Hepatocyte (in vitro differentiated cells): ENCODE results near the gene HOXD9. TPM values are rescaled to one million over a fixed set of nuclear protein-coding genes. Genes with fewer than 3 reads are reported as not detected.

Source experiments
- DNase-seq: peaks from one replicate; pipeline ENCODE4 v3.0.0-alpha.2; 2016; ENCODE audit warnings: low spot score
- H2AFZ ChIP-seq: fragments of 200-600 bp; sonication (generic); 2 replicates; pipeline ENCODE4 v1.6.0; 2016; ENCODE audit warnings: antibody characterized with exemption, mild to moderate bottlenecking
- H3K27ac ChIP-seq: fragments of 200-600 bp; sonication (generic); 2 replicates; pipeline ENCODE4 v1.5.1; 2016; ENCODE audit warnings: mild to moderate bottlenecking
- H3K27me3 ChIP-seq: fragments of 200-600 bp; sonication (generic); 2 replicates; pipeline ENCODE4 v1.6.1; 2016
- H3K36me3 ChIP-seq: fragments of 200-600 bp; sonication (generic); replicated peaks from 2 replicates; pipeline ENCODE4 v1.5.1; 2016; ENCODE audit warnings: low read depth; ENCODE audit not compliant: insufficient read depth
- H3K4me1 ChIP-seq: fragments of 200-600 bp; sonication (generic); 2 replicates; pipeline ENCODE4 v1.5.1; 2016; ENCODE audit warnings: mild to moderate bottlenecking, moderate library complexity; ENCODE audit not compliant: insufficient read depth
- H3K4me2 ChIP-seq: fragments of 200-600 bp; sonication (generic); 2 replicates; pipeline ENCODE4 v1.6.0; 2016
- H3K4me3 ChIP-seq: fragments of 200-600 bp; sonication (generic); 2 replicates; pipeline ENCODE4 v1.5.1; 2016; ENCODE audit warnings: mild to moderate bottlenecking
- H3K79me2 ChIP-seq: fragments of 200-600 bp; sonication (generic); 2 replicates; pipeline ENCODE4 v1.6.0; 2017; ENCODE audit warnings: mild to moderate bottlenecking
- H3K9me2 ChIP-seq: fragments of 200-600 bp; sonication (generic); replicated peaks from 2 replicates; pipeline ENCODE4 v1.6.0; 2017; ENCODE audit warnings: mild to moderate bottlenecking; ENCODE audit not compliant: insufficient read depth
- H3K9me3 ChIP-seq: fragments of 200-600 bp; sonication (generic); 2 replicates; pipeline ENCODE4 v1.5.1; 2016; ENCODE audit warnings: low read depth, mild to moderate bottlenecking
- H4K20me1 ChIP-seq: fragments of 200-600 bp; sonication (generic); 2 replicates; pipeline ENCODE4 v1.6.0; 2016; ENCODE audit warnings: mild to moderate bottlenecking; ENCODE audit not compliant: insufficient read depth, poor library complexity, severe bottlenecking
- CTCF ChIP-seq: fragments of 200-600 bp; sonication (generic); IDR thresholded peaks from 2 replicates; pipeline ENCODE4 v1.5.1; 2016; ENCODE audit warnings: antibody characterized with exemption, mild to moderate bottlenecking; ENCODE audit not compliant: poor library complexity
- EZH2 ChIP-seq: fragments of 200-600 bp; sonication (generic); IDR thresholded peaks from 2 replicates; pipeline ENCODE4 v1.6.1; 2016; ENCODE audit warnings: antibody characterized with exemption, mild to moderate bottlenecking, borderline replicate concordance
- EZH2phosphoT487 ChIP-seq: fragments of 200-600 bp; sonication (generic); IDR thresholded peaks from one replicate; pipeline ENCODE4 v1.6.1; 2018; ENCODE audit warnings: antibody characterized with exemption, mild to moderate bottlenecking, low read depth, moderate library complexity; ENCODE audit not compliant: unreplicated experiment, severe bottlenecking
- WGBS: methylation state at CpG from one replicate; pipeline ENCODE4 v1.1.6; 2016; ENCODE audit warnings: low lambda C conversion rate; ENCODE audit errors: missing lambda C conversion rate; 5-methylcytosine and 5-hydroxymethylcytosine counted together
- polyA plus RNA-seq: library from polyadenylated mRNA; unstranded; fragments of >200 nt; fragmentation: Nextera tagmentation; extraction: Ambion mirVana; gene quantifications from 2 replicates; pipeline ENCODE4 v1.2.1, GENCODE V29; 2016
- total RNA-seq: library from RNA; depleted of rRNA; stranded (reverse); fragments of >200 nt; gene quantifications from 2 replicates; pipeline ENCODE4 v1.2.3, GENCODE V29; 2014

Gene HOXD9
- total and polyA plus RNA-seq, 2 experiments from 2014 or later = 2.9 to 4.7 TPM

- no peaks in the 10 kb centered on the region for H3K9me2 ChIP-seq
- no peaks in the 10 kb centered on the region for H3K36me3 ChIP-seq
- peak overlapping the region; percentile 88 for H3K4me2 ChIP-seq
- peak overlapping the region; percentile 59 for H2AFZ ChIP-seq
- H3K4me3 ChIP-seq = peak overlapping the region; percentile 50
- peaks cover 53% of the 10 kb centered on the region for H3K79me2 ChIP-seq
- no peak for TF ChIP-seq EZH2phosphoT487
- TF ChIP-seq CTCF = peak; percentile 78
- TF ChIP-seq EZH2 = peak; percentile 78
- peaks cover 9% of the 10 kb centered on the region for H3K4me1 ChIP-seq
- H3K27me3 ChIP-seq = peaks cover 95% of the 10 kb centered on the region
- no peaks in the 10 kb centered on the region for H3K9me3 ChIP-seq
- peak overlapping the region; percentile 48 for H3K27ac ChIP-seq
- WGBS = 5% methylated on average over 49 of the region's 49 CpGs
- peak; percentile 76 for DNase-seq
- no peaks in the 10 kb centered on the region for H4K20me1 ChIP-seq
Measured at GRCh38 chr2:176088048-176088936, 34.2 kb upstream of the HOXD9 start.

- Histone ChIP-seq H3K27ac (no peak overlapping the region), H2AFZ (no peak overlapping the region), H3K4me1 (peaks cover 9% of the 10 kb centered on the region), H3K9me2 (no peaks in the 10 kb centered on the region), H3K36me3 (no peaks in the 10 kb centered on the region), H3K4me2 (peak overlapping the region; percentile 88), H3K79me2 (peaks cover 54% of the 10 kb centered on the region), H3K9me3 (no peaks in the 10 kb centered on the region), H3K4me3 (no peak overlapping the region), H3K27me3 (peaks cover 95% of the 10 kb centered on the region), H4K20me1 (peaks cover 7% of the 10 kb centered on the region)
- TF ChIP-seq CTCF (no peak), EZH2 (no peak), EZH2phosphoT487 (no peak)
- WGBS = 36% methylated on average over 6 of the region's 6 CpGs
- DNase-seq = no peak
Measured at GRCh38 chr2:176088937-176089842, 33.3 kb upstream of the HOXD9 start.

GRCh38 chr2:176089843-176090395, 32.6 kb upstream of the HOXD9 start:
- H3K27ac ChIP-seq = no peak overlapping the region
- H3K36me3 ChIP-seq = no peaks in the 10 kb centered on the region
- peaks cover 61% of the 10 kb centered on the region for H3K79me2 ChIP-seq
- H2AFZ ChIP-seq = no peak overlapping the region
- H3K9me2 ChIP-seq = no peaks in the 10 kb centered on the region
- peaks cover 14% of the 10 kb centered on the region for H4K20me1 ChIP-seq
- no peak overlapping the region for H3K4me3 ChIP-seq
- no peak for DNase-seq
- H3K9me3 ChIP-seq = no peaks in the 10 kb centered on the region
- peaks cover 95% of the 10 kb centered on the region for H3K27me3 ChIP-seq
- TF ChIP-seq CTCF (no peak), EZH2 (peak; percentile 39), EZH2phosphoT487 (no peak)
- peak overlapping the region; percentile 88 for H3K4me2 ChIP-seq
- H3K4me1 ChIP-seq = peaks cover 9% of the 10 kb centered on the region
